PC-3 (cell line): ENCODE measurements around the gene MAP2K4.

ENCODE experiments used
- CTCF ChIP-seq: fragments of 300-600 bp; sonication (generic); conservative IDR thresholded peaks from 2 replicates; pipeline ENCODE4 v1.5.1; 2017; ENCODE audit warnings: antibody characterized with exemption, low read depth, mild to moderate bottlenecking, low read length
- EZH2 ChIP-seq: fragments of 300-600 bp; sonication (generic); IDR thresholded peaks from one replicate; pipeline ENCODE4 v1.6.1; 2017; ENCODE audit warnings: antibody characterized with exemption, mild to moderate bottlenecking, low read length; ENCODE audit not compliant: unreplicated experiment
- EZH2phosphoT487 ChIP-seq: fragments of 300-600 bp; sonication (generic); IDR thresholded peaks from 2 replicates; pipeline ENCODE4 v1.6.1; 2018; ENCODE audit warnings: mild to moderate bottlenecking, antibody characterized with exemption, low read length, borderline replicate concordance

GRCh38 chr17:12058535-12058934 is 37.9 kb downstream of the MAP2K4 start:
- no peak for TF ChIP-seq EZH2
- no peak for TF ChIP-seq CTCF
- TF ChIP-seq EZH2phosphoT487 = no peak
